Panc1 (cell line): Measurements from ENCODE around the gene NR5A2. TPM values are rescaled to one million over a fixed set of nuclear protein-coding genes. Genes with fewer than 3 reads are reported as not detected.

ENCODE experiments used
- ATAC-seq: fragments of 200-7000 bp; cut with Tn5 transposase; 2 replicates; pipeline ENCODE4 v1.9.1; 2020; ENCODE audit warnings: mild to moderate bottlenecking, moderate library complexity
- BruUV-seq: library from RNA; stranded (reverse); fragments of 400-500 nt; replicated peaks from 2 replicates; lab custom pipeline; 2021; lab: Mats Ljungman, UMichigan
- CTCF ChIA-PET: fragments of 300-600 bp; sonication (Branson Sonifier 250); formaldehyde crosslinking; loops from one replicate; lab custom pipeline; 2022; ENCODE audit warnings: antibody characterized with exemption; lab: Charles Lee
- POLR2A ChIA-PET: fragments of 300-600 bp; sonication (Branson Sonifier 250); formaldehyde crosslinking; loops from one replicate; lab custom pipeline; 2022; ENCODE audit warnings: antibody characterized with exemption; lab: Charles Lee
- DNase-seq: peaks from one replicate; pipeline ENCODE4 v3.0.0-alpha.2; 2010; ENCODE audit warnings: low read depth, low spot score
- H3K27ac ChIP-seq: 2 replicates; pipeline ENCODE4 v1.5.1; 2011; ENCODE audit warnings: mild to moderate bottlenecking, low read length, inconsistent platforms
- H3K27me3 ChIP-seq: fragments of 200-500 bp; sonication (Bioruptor generic); 2 replicates; pipeline ENCODE4 v1.6.0; 2014; ENCODE audit warnings: low read length, inconsistent platforms; ENCODE audit not compliant: control insufficient read depth, insufficient read depth
- H3K36me3 ChIP-seq: fragments of 200-500 bp; sonication (Bioruptor generic); 2 replicates; pipeline ENCODE4 v1.5.1; 2014; ENCODE audit warnings: inconsistent platforms, mild to moderate bottlenecking, low read length, moderate library complexity; ENCODE audit not compliant: control insufficient read depth, insufficient read depth
- H3K4me1 ChIP-seq: 2 replicates; pipeline ENCODE4 v1.5.1; 2011; ENCODE audit warnings: inconsistent platforms, mild to moderate bottlenecking, low read length, moderate library complexity; ENCODE audit not compliant: control insufficient read depth, insufficient read depth
- H3K4me3 ChIP-seq, 2 experiments: 2 replicates each; pipeline ENCODE4 v1.5.1; 2011 to 2012; ENCODE audit warnings: low read depth in 2 of 2, low read length in 2 of 2, mild to moderate bottlenecking in 2 of 2, inconsistent platforms in 1 of 2, moderate library complexity in 1 of 2
- H3K9me3 ChIP-seq: fragments of 200-500 bp; sonication (Bioruptor generic); 2 replicates; pipeline ENCODE4 v1.5.1; 2014; ENCODE audit warnings: low read depth, mild to moderate bottlenecking, inconsistent platforms, low read length, moderate library complexity; ENCODE audit not compliant: control insufficient read depth, insufficient read depth
- CTCF ChIP-seq: fragments of 450-650 bp; IDR thresholded peaks from 2 replicates; pipeline ENCODE4 v1.5.1; 2017; ENCODE audit warnings: mild to moderate bottlenecking
- POLR2AphosphoS5 ChIP-seq: IDR thresholded peaks from 2 replicates; pipeline ENCODE4 v1.6.1; 2012; ENCODE audit warnings: mild to moderate bottlenecking, low read depth, low read length, moderate library complexity
- REST ChIP-seq, 2 experiments: IDR thresholded peaks; 2 replicates each; pipeline ENCODE4 v1.6.1; 2011 to 2012; ENCODE audit warnings: low read depth in 2 of 2, control low read depth in 1 of 2, low read length in 1 of 2, mild to moderate bottlenecking in 1 of 2, moderate library complexity in 1 of 2; ENCODE audit not compliant: insufficient read depth in 1 of 2
- SIN3A ChIP-seq: IDR thresholded peaks from 2 replicates; pipeline ENCODE4 v1.6.1; 2012; ENCODE audit warnings: low read depth, mild to moderate bottlenecking, low read length, moderate library complexity, borderline replicate concordance; ENCODE audit not compliant: insufficient read depth
- TCF7L2 ChIP-seq: IDR thresholded peaks from 2 replicates; pipeline ENCODE4 v1.6.1; 2011; ENCODE audit warnings: mild to moderate bottlenecking, low read depth, low read length, inconsistent platforms
- in situ Hi-C: cut with HindIII; loops from 2 replicates; pipeline ENCODE4 v1.10.0; 2016; ENCODE audit warnings: low sequenced_read_pairs, low pct_unique_long_range_greater_than_20kb
- intact Hi-C: fragments of 100-400 bp; cut with micrococcal nuclease; formaldehyde crosslinking; loops from one replicate; pipeline ENCODE4 v1.10.0; 2022; ENCODE audit not compliant: unreplicated experiment
- total RNA-seq: library from RNA; stranded (reverse); gene quantifications from one replicate; pipeline ENCODE4 v1.2.1, GENCODE V29; 2021; ENCODE audit not compliant: unreplicated experiment

Gene NR5A2
- total RNA-seq, 1 experiment from 2014 or later = 4.3 TPM

GRCh38 chr1:200112290-200112689, 84.8 kb downstream of the NR5A2 start:
- POLR2A ChIA-PET = no interaction called here
- intact Hi-C loops (no loop called here), in situ Hi-C loops (no loop called here)
- H3K4me1 ChIP-seq = peaks cover 1% of the 10 kb centered on the region
- no peaks in the 10 kb centered on the region for H3K9me3 ChIP-seq
- CTCF ChIA-PET = interaction anchor here (0.6 kb wide), 1 partner anchor 153 kb away, joined by 8 read pairs; no protein-coding TSS in a partner anchor
- TF ChIP-seq SIN3A (no peak), CTCF (no peak), TCF7L2 (no peak), POLR2AphosphoS5 (no peak), REST (IDR thresholded peaks at IDR 0.05; ENCODE audit: insufficient read depth in 1 of 2, low read depth in 2 of 2, low read length in 1 of 2) (no peak)
- no peak overlapping the region for H3K27ac ChIP-seq
- DNase-seq (no peak), ATAC-seq (no peak)
- no peaks in the 10 kb centered on the region for H3K27me3 ChIP-seq
- H3K4me3 ChIP-seq = no peak overlapping the region
- no TSS peak for BruUV-seq
- no peaks in the 10 kb centered on the region for H3K36me3 ChIP-seq

- Histone ChIP-seq H3K27me3 (no peaks in the 10 kb centered on the region), H3K9me3 (no peaks in the 10 kb centered on the region), H3K4me3 (no peak overlapping the region), H3K4me1 (no peaks in the 10 kb centered on the region), H3K36me3 (no peaks in the 10 kb centered on the region), H3K27ac (no peak overlapping the region)
- CTCF ChIA-PET = no interaction called here
- DNase-seq (no peak), ATAC-seq (no peak)
- in situ Hi-C loops (no loop called here), intact Hi-C loops (no loop called here)
- TF ChIP-seq SIN3A (no peak), TCF7L2 (no peak), CTCF (no peak), POLR2AphosphoS5 (no peak), REST (IDR thresholded peaks at IDR 0.05; ENCODE audit: insufficient read depth in 1 of 2, low read depth in 2 of 2, low read length in 1 of 2) (no peak)
- BruUV-seq = no TSS peak
- POLR2A ChIA-PET = no interaction called here
Observed at GRCh38 chr1:200115532-200115931, 88.0 kb downstream of the NR5A2 start.
